GM12878 (cell line): ENCODE measurements around the gene ABCB9. TPM values are rescaled to one million over a fixed set of nuclear protein-coding genes. Genes with fewer than 3 reads are reported as not detected.

Experiments
- ATAC-seq: fragments of 200-7000 bp; cut with Tn5 transposase; 3 replicates; pipeline ENCODE4 v1.9.1; 2020; ENCODE audit warnings: mild to moderate bottlenecking, moderate library complexity
- BruUV-seq: library from RNA; stranded (reverse); fragments of 400-500 nt; replicated peaks from 2 replicates; lab custom pipeline; 2021; lab: Mats Ljungman, UMichigan
- CTCF ChIA-PET: fragments of 300-600 bp; sonication (Branson Sonifier 250); formaldehyde crosslinking; extraction: SDS; loops from one replicate; lab custom pipeline; 2021; ENCODE audit warnings: inconsistent platforms; lab: Yijun Ruan, JAX
- POLR2A ChIA-PET: fragments of 350-600 bp; formaldehyde crosslinking; extraction: SDS; loops from one replicate; lab custom pipeline; 2021; ENCODE audit warnings: inconsistent platforms; lab: Charles Lee
- RAD21 ChIA-PET: fragments of 300-600 bp; sonication (Branson Sonifier 250); formaldehyde crosslinking; loops from one replicate; lab custom pipeline; 2023; ENCODE audit warnings: antibody characterized with exemption; ENCODE audit not compliant: unreplicated experiment; lab: Charles Lee
- SMC1A ChIA-PET: fragments of 300-600 bp; sonication (Branson Sonifier 250); formaldehyde crosslinking; loops from one replicate; lab custom pipeline; 2023; ENCODE audit not compliant: unreplicated experiment, uncharacterized antibody; lab: Charles Lee
- DNase-seq: peaks from one replicate; pipeline ENCODE4 v3.0.0-alpha.2; 2011; ENCODE audit warnings: low read depth, low spot score
- FAIRE-seq: peaks from 3 replicates; lab custom pipeline; 2011; peaks lifted over from hg19 to GRCh38; lab: Jason Lieb, UNC
- H2AFZ ChIP-seq: 2 replicates; pipeline ENCODE4 v1.6.0; 2011; ENCODE audit warnings: low read depth, low read length, control low read depth; ENCODE audit not compliant: control insufficient read depth
- H3K27ac ChIP-seq: 2 replicates; pipeline ENCODE4 v1.5.1; 2011; ENCODE audit warnings: control low read depth; ENCODE audit not compliant: control insufficient read depth, insufficient read depth
- H3K27me3 ChIP-seq, 2 experiments: replicated peaks in 1 of 2; 2 replicates each; pipeline versions ENCODE4 v1.6.0 to v1.6.1; 2011; ENCODE audit warnings: low read length in 1 of 2; ENCODE audit not compliant: control insufficient read depth in 2 of 2, insufficient read depth in 2 of 2
- H3K36me3 ChIP-seq, 2 experiments: 2 replicates each; pipeline ENCODE4 v1.5.1; 2011; ENCODE audit warnings: low read length in 1 of 2; ENCODE audit not compliant: control insufficient read depth in 2 of 2, insufficient read depth in 2 of 2
- H3K4me1 ChIP-seq: 2 replicates; pipeline ENCODE4 v1.6.1; 2011; ENCODE audit warnings: mild to moderate bottlenecking, low read length, moderate library complexity, mixed read lengths; ENCODE audit not compliant: control insufficient read depth, insufficient read depth
- H3K4me2 ChIP-seq: 2 replicates; pipeline ENCODE4 v1.6.0; 2011; ENCODE audit warnings: control low read depth; ENCODE audit not compliant: control insufficient read depth, insufficient read depth
- H3K4me3 ChIP-seq: fragments of 200-600 bp; sonication (generic); 2 replicates; pipeline ENCODE4 v1.5.1; 2016
- H3K79me2 ChIP-seq: 2 replicates; pipeline ENCODE4 v1.6.0; 2011; ENCODE audit warnings: low read length; ENCODE audit not compliant: control insufficient read depth, insufficient read depth
- H3K9ac ChIP-seq: 2 replicates; pipeline ENCODE4 v1.8.0; 2011; ENCODE audit warnings: low read length, control low read depth, mixed read lengths; ENCODE audit not compliant: control insufficient read depth, insufficient read depth
- H3K9me3 ChIP-seq: replicated peaks from 3 replicates; pipeline ENCODE4 v1.5.1; 2011; ENCODE audit warnings: mild to moderate bottlenecking, low read length; ENCODE audit not compliant: control insufficient read depth, insufficient read depth
- H4K20me1 ChIP-seq: 2 replicates; pipeline ENCODE4 v1.6.0; 2011; ENCODE audit not compliant: control insufficient read depth, insufficient read depth
- ATF3 ChIP-seq: IDR thresholded peaks from 2 replicates; pipeline ENCODE4 v1.6.1; 2011; ENCODE audit warnings: low read depth, mild to moderate bottlenecking, low read length, moderate library complexity, borderline replicate concordance; ENCODE audit errors: extremely low read depth
- E2F8 ChIP-seq: fragments of 450-650 bp; IDR thresholded peaks from 2 replicates; pipeline ENCODE4 v1.6.1; 2018; ENCODE audit warnings: mild to moderate bottlenecking, low read depth, moderate library complexity; ENCODE audit not compliant: partially characterized antibody
- FOXM1 ChIP-seq: IDR thresholded peaks from 2 replicates; pipeline ENCODE4 v1.6.1; 2012; ENCODE audit warnings: low read depth, mild to moderate bottlenecking, inconsistent platforms, low read length, moderate library complexity
- HCFC1 ChIP-seq: fragments of 150-350 bp; IDR thresholded peaks from 2 replicates; pipeline ENCODE4 v1.6.1; 2014; ENCODE audit warnings: low read length
- MLLT1 ChIP-seq: fragments of 450-650 bp; IDR thresholded peaks from 2 replicates; pipeline ENCODE4 v1.6.1; 2016; ENCODE audit warnings: mild to moderate bottlenecking
- NR2C2 ChIP-seq: IDR thresholded peaks from 2 replicates; pipeline ENCODE4 v1.6.1; 2011; ENCODE audit warnings: borderline replicate concordance, low read depth; ENCODE audit not compliant: control insufficient read depth, insufficient read length
- SREBF2 ChIP-seq: IDR thresholded peaks from 2 replicates; pipeline ENCODE4 v1.6.1; 2012; ENCODE audit warnings: mild to moderate bottlenecking, low read length
- STAT3 ChIP-seq: IDR thresholded peaks from 2 replicates; pipeline ENCODE4 v1.6.1; 2011; ENCODE audit warnings: low read depth, low read length, improper control_type of control experiment
- ZBED1 ChIP-seq: IDR thresholded peaks from 2 replicates; pipeline ENCODE4 v1.6.1; 2016; ENCODE audit warnings: borderline replicate concordance
- WGBS: methylation state at CpG from one replicate; pipeline ENCODE4 v1.1.6; 2016; ENCODE audit warnings: low lambda C conversion rate; ENCODE audit not compliant: insufficient replicate concordance, insufficient coverage; ENCODE audit errors: missing lambda C conversion rate; 5-methylcytosine and 5-hydroxymethylcytosine counted together
- in situ Hi-C: fragments of 300-500 bp; cut with MboI; formaldehyde crosslinking; loops from 9 replicates; pipeline ENCODE4 v1.14.3; 2018; ENCODE audit warnings: mixed read lengths
- intact Hi-C: fragments of 100-400 bp; cut with micrococcal nuclease; formaldehyde crosslinking; loops from one replicate; pipeline ENCODE4 v1.14.2; 2022; ENCODE audit not compliant: unreplicated experiment
- polyA plus RNA-seq, 11 experiments: library from polyadenylated mRNA; depleted of rRNA in 4 of 11; unstranded in 6 of 11; stranded (reverse) in 5 of 11; fragments of >200 nt; fragmentation: Nextera tagmentation in 4 of 11; fragmentation: Illumina TruSeq in 1 of 11; extraction: Ambion mirVana in 4 of 11; extraction: Trizol in 1 of 11; gene quantifications; 1 replicate in 1 of 11; 2 replicates in 10 of 11; pipeline versions ENCODE4 v1.2.1 to v1.2.3, GENCODE V29; 2011 to 2016; ENCODE audit warnings: inconsistent platforms in 2 of 11, missing spikeins in 2 of 11, low read depth in 1 of 11
- total RNA-seq, 4 experiments: library from RNA; depleted of rRNA in 3 of 4; stranded (reverse); fragments of >200 nt in 3 of 4; fragmentation: Illumina TruSeq in 1 of 4; extraction: Trizol in 1 of 4; gene quantifications; 2 replicates each; pipeline versions ENCODE4 v1.2.1 to v1.2.3, GENCODE V29; 2013 to 2021

ABCB9 gene
- total and polyA plus RNA-seq, 10 of the 15 experiments (the other 5 are each of a cell fraction or from before 2014, with no cell fraction given): 0.37 to 4.9 (median 3.1) TPM

GRCh38 chr12:122975790-122976647, 9.8 kb upstream of the ABCB9 start:
- Histone ChIP-seq H3K79me2 (peaks cover 30% of the 10 kb centered on the region), H3K9ac (peak overlapping the region; percentile 100), H3K36me3 (peaks cover 0 to 4% of the 10 kb centered on the region in 2 experiments; a peak in 2 of 4 replicates), H4K20me1 (no peaks in the 10 kb centered on the region), H2AFZ (no peak overlapping the region), H3K4me2 (peak overlapping the region; percentile 95), H3K27ac (peak overlapping the region; percentile 99), H3K4me1 (peaks cover 20% of the 10 kb centered on the region), H3K27me3 (no peaks in the 10 kb centered on the region), H3K9me3 (no peaks in the 10 kb centered on the region), H3K4me3 (peak overlapping the region; percentile 84)
- no peak for FAIRE-seq
- RAD21 ChIA-PET: interaction anchor here (0.8 to 2.6 kb wide), 4 partner anchors 253 to 262 kb away, joined by 3 to 14 read pairs (median 4); partner anchors contain the start of genes MPHOSPH9 and MTRFR
- ATAC-seq: no peak
- TF ChIP-seq ATF3 (no peak), STAT3 (no peak), NR2C2 (no peak), ZBED1 (no peak), MLLT1 (no peak), HCFC1 (no peak), SREBF2 (no peak), E2F8 (no peak), FOXM1 (no peak)
- BruUV-seq: no TSS peak
- intact Hi-C loops (loop anchor here (2.0 kb wide), 1 partner anchor 263 kb away; no protein-coding TSS in a partner anchor), in situ Hi-C loops (loop anchor here (5.0 kb wide), 1 partner anchor 256 kb away; the partner anchor contains the start of genes MPHOSPH9 and MTRFR)
- no peak for DNase-seq
- CTCF ChIA-PET: interaction anchor here (0.7 to 3.4 kb wide), 5 partner anchors 11 to 262 kb away, joined by 3 to 15 read pairs (median 4); partner anchors contain the start of genes MPHOSPH9 and MTRFR
- POLR2A ChIA-PET: interaction anchor here (0.6 to 1.9 kb wide), 5 partner anchors 10 to 1414 kb away, joined by 3 to 9 read pairs (median 3); partner anchors contain the start of genes ABCB9, MPHOSPH9 and MTRFR
- SMC1A ChIA-PET: interaction anchor here (1.2 to 1.9 kb wide), 3 partner anchors 9 to 626 kb away, joined by 3 to 6 read pairs (median 5); partner anchors contain the start of gene DDX55
- WGBS: 37% methylated on average over 8 of the region's 8 CpGs
